Stimulated activated naive CD8-positive, alpha-beta T cell treated with anti-CD3 and anti-CD28 coated beads, Interleukin-15, Interleukin-2, amounts not matched to agents 100 U/mL and 50 U/mL, for 24 hours (primary cell): ENCODE data around the gene NPNT.
A peak's percentile ranks its signal among the peaks of the same experiment; 100 is the strongest.
"Not testable (repeated sequence)": the region's sequence is repeated elsewhere in the genome, so short reads cannot be mapped to it uniquely, and the experiment has no call there.

ENCODE experiments used
- ATAC-seq: fragments of 150-1000 bp; cut with Tn5 transposase; one replicate; pipeline ENCODE4 v1.10.0; 2021
- DNase-seq: peaks from one replicate; pipeline ENCODE4 v3.0.0; 2021

NPNT gene

GRCh38 chr4:105894660-105895582 is at the start of gene NPNT:
Gene NPNT, plus strand, starts transcription at chr4:105895471. Its CDS starts 182 bp downstream, at chr4:105895653.
- no peak for ATAC-seq

GRCh38 chr4:105845559-105845958 is 49.7 kb upstream of the NPNT start:
- ATAC-seq (no peak), DNase-seq (no peak)

More at GRCh38 chr4:105894660-105895582, at the start of gene NPNT:
- peak; percentile 4 for DNase-seq

GRCh38 chr4:105848359-105848758 is 46.9 kb upstream of the NPNT start:
- not testable (repeated sequence) for ATAC-seq

GRCh38 chr4:105851196-105851595 is 44.1 kb upstream of the NPNT start:
- no peak for DNase-seq
- no peak for ATAC-seq

More at GRCh38 chr4:105848359-105848758, 46.9 kb upstream of the NPNT start:
- DNase-seq: not testable (repeated sequence)

- DNase-seq, ATAC-seq: not testable (repeated sequence)
Measured at GRCh38 chr4:105852230-105852629, 43.0 kb upstream of the NPNT start.

- DNase-seq (no peak), ATAC-seq (no peak)
Measured at GRCh38 chr4:105858466-105859040, 36.7 kb upstream of the NPNT start.

- ATAC-seq (no peak), DNase-seq (no peak)
Measured at GRCh38 chr4:105859233-105859632, 36.0 kb upstream of the NPNT start.

GRCh38 chr4:105870963-105871362 is 24.3 kb upstream of the NPNT start:
- ATAC-seq: no peak
- DNase-seq: no peak

GRCh38 chr4:105871997-105872396 is 23.3 kb upstream of the NPNT start:
- ATAC-seq: no peak
- no peak for DNase-seq

- no peak for DNase-seq
- ATAC-seq: no peak
Measured at GRCh38 chr4:105875233-105875632, 20.0 kb upstream of the NPNT start.

GRCh38 chr4:105878668-105879067 is 16.6 kb upstream of the NPNT start:
- DNase-seq (no peak), ATAC-seq (no peak)

GRCh38 chr4:105887508-105887907 is 7.8 kb upstream of the NPNT start:
- DNase-seq: no peak
- no peak for ATAC-seq

GRCh38 chr4:105895583-105896460 is 551 bp downstream of the NPNT start:
- ATAC-seq (peak; percentile 48), DNase-seq (peak; percentile 8)

GRCh38 chr4:105896461-105896942 is 1.2 kb downstream of the NPNT start:
- ATAC-seq (no peak), DNase-seq (no peak)

- ATAC-seq (no peak), DNase-seq (no peak)
Measured at GRCh38 chr4:105896984-105897775, 1.9 kb downstream of the NPNT start.

GRCh38 chr4:105900541-105900940 is 5.3 kb downstream of the NPNT start:
- DNase-seq: no peak
- ATAC-seq: no peak

GRCh38 chr4:105902550-105903262 is 7.4 kb downstream of the NPNT start:
- DNase-seq (no peak), ATAC-seq (no peak)

- no peak for DNase-seq
- no peak for ATAC-seq
Measured at GRCh38 chr4:105909787-105910281, 14.6 kb downstream of the NPNT start.

- DNase-seq (no peak), ATAC-seq (no peak)
Measured at GRCh38 chr4:105911426-105911825, 16.2 kb downstream of the NPNT start.

- no peak for DNase-seq
- ATAC-seq: no peak
Measured at GRCh38 chr4:105912633-105913032, 17.4 kb downstream of the NPNT start.
